Cardiac muscle cell (in vitro differentiated cells and primary cell): ENCODE results near the gene GCK. TPM values are rescaled to one million over a fixed set of nuclear protein-coding genes. Genes with fewer than 3 reads are reported as not detected.

ENCODE experiments used
- DNase-seq, 2 donors: peaks; one replicate each; pipeline versions ENCODE4 v3.0.0 to v3.0.0-alpha.2; 2010 to 2017; ENCODE audit warnings: low read depth in 1 of 2, low spot score in 1 of 2
- H3K27ac ChIP-seq: fragments of 200-600 bp; sonication (generic); 2 replicates; pipeline ENCODE4 v1.5.1; 2016
- H3K27me3 ChIP-seq: fragments of 200-600 bp; sonication (generic); 2 replicates; pipeline ENCODE4 v1.6.0; 2016; ENCODE audit warnings: control low read depth
- H3K36me3 ChIP-seq: fragments of 200-600 bp; sonication (generic); 2 replicates; pipeline ENCODE4 v1.5.1; 2016; ENCODE audit warnings: control low read depth
- H3K4me1 ChIP-seq: fragments of 200-600 bp; sonication (generic); 2 replicates; pipeline ENCODE4 v1.8.1; 2017; ENCODE audit warnings: low read depth, mild to moderate bottlenecking, mixed run types
- H3K4me3 ChIP-seq: fragments of 200-600 bp; sonication (generic); 2 replicates; pipeline ENCODE4 v1.5.1; 2016; ENCODE audit warnings: mild to moderate bottlenecking
- H3K9me3 ChIP-seq: fragments of 200-600 bp; sonication (generic); 2 replicates; pipeline ENCODE4 v1.5.1; 2017; ENCODE audit warnings: low read depth, mild to moderate bottlenecking, control low read depth
- CTCF ChIP-seq: IDR thresholded peaks from 2 replicates; pipeline ENCODE4 v1.5.1; 2012; ENCODE audit warnings: low read depth, mild to moderate bottlenecking, low read length
- polyA plus RNA-seq: library from polyadenylated mRNA; unstranded; fragments of >200 nt; fragmentation: Nextera tagmentation; extraction: Ambion mirVana; gene quantifications from 2 replicates; pipeline ENCODE4 v1.2.1, GENCODE V29; 2016
- total RNA-seq: library from RNA; depleted of rRNA; stranded (reverse); fragments of >200 nt; gene quantifications from 2 replicates; pipeline ENCODE4 v1.2.3, GENCODE V29; 2016

Gene GCK
- total and polyA plus RNA-seq, 2 experiments from 2014 or later, result 26.7 to 46.4 TPM

- no peak overlapping the region for H3K27ac ChIP-seq
- peaks cover 10% of the 10 kb centered on the region for H3K4me1 ChIP-seq
- no peaks in the 10 kb centered on the region for H3K27me3 ChIP-seq
- H3K4me3 ChIP-seq, result no peak overlapping the region
- no peak for TF ChIP-seq CTCF
- no peak for DNase-seq
- H3K36me3 ChIP-seq, result no peaks in the 10 kb centered on the region
- no peaks in the 10 kb centered on the region for H3K9me3 ChIP-seq
Observed at GRCh38 chr7:44197474-44197873, 8.2 kb upstream of the GCK start.

- peak; percentile 69 to 77 for DNase-seq
- TF ChIP-seq CTCF, result peak; percentile 87
- Histone ChIP-seq H3K27ac (no peak overlapping the region), H3K36me3 (no peaks in the 10 kb centered on the region), H3K4me3 (no peak overlapping the region), H3K27me3 (no peaks in the 10 kb centered on the region), H3K4me1 (no peaks in the 10 kb centered on the region), H3K9me3 (no peaks in the 10 kb centered on the region)
Observed at GRCh38 chr7:44196450-44196872, 7.2 kb upstream of the GCK start.

- Histone ChIP-seq H3K4me1 (no peaks in the 10 kb centered on the region), H3K9me3 (no peaks in the 10 kb centered on the region), H3K36me3 (no peaks in the 10 kb centered on the region), H3K27ac (no peak overlapping the region), H3K27me3 (no peaks in the 10 kb centered on the region), H3K4me3 (no peak overlapping the region)
- no peak for DNase-seq
- TF ChIP-seq CTCF, result no peak
Observed at GRCh38 chr7:44195889-44196288, 6.7 kb upstream of the GCK start.

GRCh38 chr7:44194562-44195145 is 5.4 kb upstream of the GCK start:
- no peak for DNase-seq
- TF ChIP-seq CTCF, result no peak
- no peaks in the 10 kb centered on the region for H3K27me3 ChIP-seq
- no peaks in the 10 kb centered on the region for H3K9me3 ChIP-seq
- H3K27ac ChIP-seq, result no peak overlapping the region
- no peaks in the 10 kb centered on the region for H3K4me1 ChIP-seq
- no peaks in the 10 kb centered on the region for H3K36me3 ChIP-seq
- no peak overlapping the region for H3K4me3 ChIP-seq

- no peaks in the 10 kb centered on the region for H3K9me3 ChIP-seq
- TF ChIP-seq CTCF, result no peak
- DNase-seq, result no peak
- H3K27ac ChIP-seq, result no peak overlapping the region
- H3K36me3 ChIP-seq, result no peaks in the 10 kb centered on the region
- H3K4me1 ChIP-seq, result no peaks in the 10 kb centered on the region
- no peaks in the 10 kb centered on the region for H3K27me3 ChIP-seq
- H3K4me3 ChIP-seq, result no peak overlapping the region
Observed at GRCh38 chr7:44194069-44194468, 4.8 kb upstream of the GCK start.
